ENCODE results near the gene RUBCN. TPM values are rescaled to one million over a fixed set of nuclear protein-coding genes. Genes with fewer than 3 reads are reported as not detected.

RUBCN gene
- total and polyA plus RNA-seq, 10 of the 15 experiments (the other 5 are each of a cell fraction or from before 2014, with no cell fraction given) = 15.5 to 79.9 (median 40.4) TPM

GRCh38 chr3:197683191-197683590 is 53.5 kb downstream of the RUBCN start:
- H3K79me2 ChIP-seq (ENCODE audit: control insufficient read depth, insufficient read depth, low read length) = no peaks in the 10 kb centered on the region
- 98% methylated on average over 13 of the region's 13 CpGs for WGBS (ENCODE audit: insufficient coverage, insufficient replicate concordance, low lambda C conversion rate, missing lambda C conversion rate)
- no peaks in the 10 kb centered on the region; the same call in 2 of the 3 replicates for H3K9me3 ChIP-seq (replicated peaks; ENCODE audit: control insufficient read depth, insufficient read depth, low read length)
- H3K4me1 ChIP-seq (ENCODE audit: control insufficient read depth, insufficient read depth, low read length) = 0 out of 2 replicates have a peak, but pooled peaks cover 3% of the 10 kb centered on the region
- BruUV-seq (replicated peaks) = no TSS peak
- H3K27ac ChIP-seq (ENCODE audit: control insufficient read depth, insufficient read depth) = no peak overlapping the region
- H3K4me2 ChIP-seq (ENCODE audit: control insufficient read depth, insufficient read depth) = no peak overlapping the region
- DNase-seq (ENCODE audit: low read depth, low spot score) (no peak), ATAC-seq (no peak), FAIRE-seq (no peak)
- no peak overlapping the region for H3K4me3 ChIP-seq
- SMC1A ChIA-PET (ENCODE audit: uncharacterized antibody, unreplicated experiment) = interaction anchor here (1.1 kb wide), 1 partner anchor 115 kb away, joined by 4 read pairs; no protein-coding TSS in a partner anchor
- RAD21 ChIA-PET (ENCODE audit: unreplicated experiment) = no interaction called here
- H3K9ac ChIP-seq (ENCODE audit: control insufficient read depth, insufficient read depth, low read length) = no peak overlapping the region
- H3K36me3 ChIP-seq (ENCODE audit: control insufficient read depth in 2 of 2, insufficient read depth in 2 of 2, low read length in 1 of 2) = peaks cover 30 to 47% of the 10 kb centered on the region in 2 experiments
- CTCF ChIA-PET = interaction anchor here (0.8 to 1.5 kb wide), 3 partner anchors 8 to 118 kb away, joined by 3 to 5 read pairs (median 4); no protein-coding TSS in a partner anchor
- in situ Hi-C loops (cut with MboI) (no loop called here), intact Hi-C loops (cut with micrococcal nuclease; ENCODE audit: unreplicated experiment) (no loop called here)
- H3K27me3 ChIP-seq (replicated peaks in 1 of 2; ENCODE audit: control insufficient read depth in 2 of 2, insufficient read depth in 2 of 2, low read length in 1 of 2) = no peaks in the 10 kb centered on the region
- H4K20me1 ChIP-seq (ENCODE audit: control insufficient read depth, insufficient read depth) = no peaks in the 10 kb centered on the region
- POLR2A ChIA-PET = no interaction called here
- H2AFZ ChIP-seq (ENCODE audit: control insufficient read depth, low read depth, low read length) = no peak overlapping the region
- TF ChIP-seq ZNF384 (IDR thresholded peaks at IDR 0.05; ENCODE audit: borderline replicate concordance, low read depth, low read length) = no peak
- TF ChIP-seq FOXM1 (IDR thresholded peaks at IDR 0.05; ENCODE audit: low read depth, low read length) = no peak
- TF ChIP-seq EGR1 (IDR thresholded peaks at IDR 0.05; ENCODE audit: borderline replicate concordance in 1 of 2, low read depth in 2 of 2, low read length in 2 of 2) = no peak
- no peak for TF ChIP-seq KAT2A (conservative IDR thresholded peaks at IDR 0.05; ENCODE audit: control insufficient read depth, low read depth, low read length)
- no peak for TF ChIP-seq GATAD2B (conservative IDR thresholded peaks at IDR 0.05; ENCODE audit: low read depth)
- no peak for TF ChIP-seq USF2 (IDR thresholded peaks at IDR 0.05; ENCODE audit: borderline replicate concordance, low read depth, low read length)
- TF ChIP-seq CBX5 (IDR thresholded peaks at IDR 0.05; ENCODE audit: low read depth) = no peak
- TF ChIP-seq ZSCAN29 (IDR thresholded peaks at IDR 0.05) = no peak
- no peak for TF ChIP-seq ZNF687 (IDR thresholded peaks at IDR 0.05)
- no peak for TF ChIP-seq KLF5 (IDR thresholded peaks at IDR 0.05; ENCODE audit: partially characterized antibody)
- TF ChIP-seq EP300 (IDR thresholded peaks at IDR 0.05; ENCODE audit: borderline replicate concordance in 1 of 2, control insufficient read depth in 1 of 2, low read depth in 2 of 2, low read length in 2 of 2) = no peak
- no peak for TF ChIP-seq MAX (IDR thresholded peaks at IDR 0.05; ENCODE audit: low read depth, low read length)
- TF ChIP-seq CUX1 (IDR thresholded peaks at IDR 0.05; ENCODE audit: insufficient replicate concordance, low read depth, low read length) = no peak
- no peak for TF ChIP-seq RAD51 (IDR thresholded peaks at IDR 0.05)

Measured in GM12878 (cell line).